HG03354 (cell line): ENCODE data around the gene FRMD4B.

Source experiments
- ATAC-seq: cut with Tn5 transposase; IDR thresholded peaks from one replicate; pipeline ENCODE4 v1.9.1; 2021; ENCODE audit warnings: mild to moderate bottlenecking; ENCODE audit not compliant: unreplicated experiment, poor library complexity, severe bottlenecking

FRMD4B gene

GRCh38 chr3:69194431-69195165 is 191.3 kb downstream of the FRMD4B start:
- no peak for ATAC-seq

GRCh38 chr3:69193749-69194148 is 192.1 kb downstream of the FRMD4B start:
- no peak for ATAC-seq

- ATAC-seq, result no peak
Measured at GRCh38 chr3:69191516-69191915, 194.4 kb downstream of the FRMD4B start.

- peak; percentile 54 for ATAC-seq
Measured at GRCh38 chr3:69189487-69189886, 196.4 kb downstream of the FRMD4B start.

- no peak for ATAC-seq
Measured at GRCh38 chr3:69186575-69187093, 199.3 kb downstream of the FRMD4B start.

- no peak for ATAC-seq
Measured at GRCh38 chr3:69182588-69183316, 203.1 kb downstream of the FRMD4B start.

GRCh38 chr3:69181592-69182211 is 204.2 kb downstream of the FRMD4B start:
- ATAC-seq, result no peak

- ATAC-seq, result no peak
Measured at GRCh38 chr3:69180869-69181591, 204.9 kb downstream of the FRMD4B start.

- no peak for ATAC-seq
Measured at GRCh38 chr3:69179740-69180372, 206.0 kb downstream of the FRMD4B start.

GRCh38 chr3:69178838-69179739 is 206.8 kb downstream of the FRMD4B start:
- no peak for ATAC-seq

GRCh38 chr3:69178082-69178481 is 207.8 kb downstream of the FRMD4B start:
- no peak for ATAC-seq

- no peak for ATAC-seq
Measured at GRCh38 chr3:69174871-69175737, 210.8 kb downstream of the FRMD4B start.

- no peak for ATAC-seq
Measured at GRCh38 chr3:69174445-69174844, 211.4 kb downstream of the FRMD4B start.

GRCh38 chr3:69172058-69172457 is 213.8 kb downstream of the FRMD4B start:
- no peak for ATAC-seq

GRCh38 chr3:69166446-69166845 is 219.4 kb downstream of the FRMD4B start:
- ATAC-seq, result no peak

- no peak for ATAC-seq
Measured at GRCh38 chr3:69165744-69166143, 220.1 kb downstream of the FRMD4B start.

- no peak for ATAC-seq
Measured at GRCh38 chr3:69164296-69164695, 221.6 kb downstream of the FRMD4B start.
